Activated naive CD4-positive, alpha-beta T cell treated with anti-CD3 and anti-CD28 coated beads, Interleukin-2, amount 50 U/mL, for 24 hours (primary cell): ENCODE data around the gene ETFA.

Source experiments
- H3K27ac Mint-ChIP-seq: one replicate; pipeline ENCODE4 v1.8.0; 2021; ENCODE audit warnings: mild to moderate bottlenecking, mixed read lengths
- H3K27me3 Mint-ChIP-seq: one replicate; pipeline ENCODE4 v1.8.0; 2021; ENCODE audit warnings: mixed read lengths
- H3K36me3 Mint-ChIP-seq: one replicate; pipeline ENCODE4 v1.8.0; 2021; ENCODE audit warnings: mixed read lengths
- H3K4me1 Mint-ChIP-seq: one replicate; pipeline ENCODE4 v1.8.0; 2021; ENCODE audit warnings: mixed read lengths
- H3K4me3 Mint-ChIP-seq: one replicate; pipeline ENCODE4 v1.8.0; 2021; ENCODE audit warnings: mild to moderate bottlenecking, mixed read lengths
- H3K9me3 Mint-ChIP-seq: one replicate; pipeline ENCODE4 v1.8.0; 2021; ENCODE audit warnings: mixed read lengths

Gene ETFA

DNA sequence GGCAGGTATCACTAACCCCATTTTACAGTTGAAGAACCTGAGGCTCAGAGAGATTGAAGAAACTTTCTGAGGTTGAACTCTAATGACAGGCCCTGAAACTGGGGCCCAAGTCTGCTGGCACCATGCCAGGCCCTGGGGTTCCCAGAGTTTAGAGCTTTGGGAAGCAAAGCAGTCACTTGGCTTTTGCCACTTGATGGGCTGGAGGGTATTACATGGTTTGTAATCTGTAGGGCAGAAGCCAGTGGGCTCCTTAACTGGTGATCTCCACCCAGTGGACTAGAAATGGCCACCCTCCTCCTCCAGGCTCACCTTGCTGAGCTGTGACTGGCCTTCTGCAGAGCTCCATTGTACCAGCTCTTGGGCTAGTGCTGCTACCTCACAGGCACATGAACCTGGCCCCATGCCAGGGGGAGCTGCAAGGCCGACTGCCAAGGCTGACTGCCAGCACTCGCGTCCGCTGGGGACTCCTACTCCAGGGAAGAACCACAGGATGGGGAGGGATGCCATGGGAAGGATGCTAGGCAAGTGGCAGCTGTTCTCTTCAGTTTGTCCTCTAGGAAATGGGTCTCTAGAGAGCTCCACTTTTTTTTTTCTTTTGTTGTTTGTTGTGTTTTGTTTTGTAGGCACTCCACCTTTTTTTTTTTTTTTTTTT, 104.8 kb downstream of the ETFA start:
- no peaks in the 10 kb centered on the region for H3K4me1 Mint-ChIP-seq
- H3K27ac Mint-ChIP-seq: no peak overlapping the region

DNA sequence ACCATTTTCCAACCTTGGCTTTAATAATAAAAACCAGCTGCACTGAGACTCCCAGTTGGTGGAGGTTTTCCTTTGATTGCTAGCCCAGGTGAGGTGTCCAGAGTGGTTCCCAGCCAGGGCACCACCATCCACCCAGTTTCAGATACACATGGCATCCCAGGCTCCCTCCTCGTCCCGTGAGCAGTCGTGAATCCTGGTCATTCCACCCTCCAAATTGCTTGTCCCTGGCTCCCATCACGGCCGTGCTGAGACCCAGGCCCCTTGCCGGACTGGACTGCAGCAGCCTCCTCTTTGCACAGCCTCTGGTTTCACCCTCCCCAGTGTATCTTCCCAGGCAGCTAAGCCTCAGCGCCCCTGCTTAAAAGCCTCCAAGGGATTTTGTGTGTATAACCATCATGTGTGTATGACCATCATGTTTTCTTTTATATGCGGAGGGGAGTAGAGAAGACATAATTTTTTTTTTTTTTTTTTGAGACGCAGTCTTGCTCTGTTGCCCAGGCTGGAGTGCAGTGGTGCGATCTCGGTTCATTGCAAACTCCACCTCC, 106.3 kb downstream of the ETFA start:
- Mint-ChIP-seq H3K27me3 (no peaks in the 10 kb centered on the region), H3K9me3 (no peaks in the 10 kb centered on the region), H3K36me3 (peaks cover under 1% of the 10 kb centered on the region), H3K4me1 (no peaks in the 10 kb centered on the region), H3K4me3 (no peak overlapping the region), H3K27ac (no peak overlapping the region)

More for the DNA sequence above, 104.8 kb downstream of the ETFA start:
- H3K36me3 Mint-ChIP-seq: peaks cover 2% of the 10 kb centered on the region
- no peak overlapping the region for H3K4me3 Mint-ChIP-seq
- H3K9me3 Mint-ChIP-seq: no peaks in the 10 kb centered on the region
- H3K27me3 Mint-ChIP-seq: no peaks in the 10 kb centered on the region

DNA sequence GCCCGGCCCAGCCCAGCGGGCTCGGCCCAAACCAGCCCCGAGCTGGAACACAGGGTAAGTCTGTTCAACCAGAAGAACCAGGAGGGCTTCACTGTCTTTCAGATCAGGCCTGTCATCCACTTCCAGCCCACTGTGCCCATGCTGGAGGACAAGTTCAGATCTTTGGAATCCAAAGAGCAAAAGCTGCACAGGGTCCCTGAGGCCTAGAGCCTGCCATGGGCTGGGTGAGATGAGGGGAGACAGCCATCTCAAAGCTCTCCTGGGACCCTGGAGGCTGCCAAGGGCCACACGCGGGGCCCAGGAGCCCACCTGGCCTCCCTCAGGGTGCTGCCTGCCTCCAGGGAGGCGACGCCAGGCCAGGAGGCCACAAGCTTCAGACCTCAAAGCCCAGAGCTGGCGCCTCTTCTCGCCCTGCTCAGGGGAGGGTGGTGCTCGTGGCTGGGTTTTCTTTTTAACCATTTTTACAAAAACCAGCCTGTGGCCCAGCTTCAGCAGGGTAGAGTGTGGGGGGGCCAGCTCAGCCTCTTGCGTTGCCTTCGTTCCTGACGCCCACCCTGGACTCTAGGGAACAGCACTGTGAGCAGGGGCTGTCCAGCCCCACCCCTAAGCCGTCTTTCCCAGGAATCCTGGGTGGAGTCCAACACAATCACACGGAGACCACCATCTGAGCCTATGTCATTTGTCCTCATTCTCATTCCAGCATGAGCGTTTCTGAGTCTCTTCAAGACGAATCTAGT, 107.0 kb downstream of the ETFA start:
- Mint-ChIP-seq H3K36me3 (no peaks in the 10 kb centered on the region), H3K4me3 (no peak overlapping the region), H3K4me1 (no peaks in the 10 kb centered on the region), H3K9me3 (no peaks in the 10 kb centered on the region), H3K27ac (no peak overlapping the region), H3K27me3 (no peaks in the 10 kb centered on the region)

DNA sequence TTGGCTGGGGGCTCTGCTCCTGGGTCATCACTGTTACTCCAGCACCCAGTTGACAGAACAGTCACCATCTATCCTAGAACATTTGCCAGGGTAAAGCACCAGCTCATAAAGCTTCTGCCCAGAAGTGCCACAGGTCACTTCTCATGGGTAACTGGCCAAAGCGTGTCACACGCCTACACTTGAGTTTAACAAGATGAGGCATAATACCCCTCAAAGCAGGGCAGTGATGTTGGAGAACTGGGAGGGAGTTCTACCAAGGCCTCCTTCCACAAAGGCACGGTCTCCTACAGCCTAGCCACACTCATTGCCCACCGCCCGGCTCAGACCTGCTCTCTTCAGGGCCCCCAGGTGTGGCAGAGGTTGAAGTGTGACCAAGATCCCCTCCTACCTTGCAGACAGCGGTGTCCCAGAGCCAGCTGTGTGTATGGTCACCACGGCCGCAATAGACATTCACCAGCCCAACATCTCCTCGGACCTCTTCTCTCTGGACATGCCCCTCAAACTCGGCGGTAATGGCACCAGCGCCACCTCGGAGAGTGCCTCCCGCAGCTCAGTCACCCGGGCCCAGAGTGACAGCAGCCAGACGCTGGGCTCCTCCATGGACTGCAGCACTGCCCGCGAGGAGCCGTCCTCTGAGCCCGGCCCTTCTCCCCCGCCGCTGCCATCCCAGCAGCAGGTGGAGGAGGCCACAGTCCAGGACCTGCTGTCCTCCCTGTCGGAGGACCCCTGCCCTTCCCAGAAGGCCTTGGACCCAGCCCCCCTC, 107.7 kb downstream of the ETFA start:
- H3K4me1 Mint-ChIP-seq: no peaks in the 10 kb centered on the region
- no peaks in the 10 kb centered on the region for H3K27me3 Mint-ChIP-seq
- H3K9me3 Mint-ChIP-seq: no peaks in the 10 kb centered on the region
- no peak overlapping the region for H3K4me3 Mint-ChIP-seq
- H3K27ac Mint-ChIP-seq: no peak overlapping the region
- no peaks in the 10 kb centered on the region for H3K36me3 Mint-ChIP-seq

DNA sequence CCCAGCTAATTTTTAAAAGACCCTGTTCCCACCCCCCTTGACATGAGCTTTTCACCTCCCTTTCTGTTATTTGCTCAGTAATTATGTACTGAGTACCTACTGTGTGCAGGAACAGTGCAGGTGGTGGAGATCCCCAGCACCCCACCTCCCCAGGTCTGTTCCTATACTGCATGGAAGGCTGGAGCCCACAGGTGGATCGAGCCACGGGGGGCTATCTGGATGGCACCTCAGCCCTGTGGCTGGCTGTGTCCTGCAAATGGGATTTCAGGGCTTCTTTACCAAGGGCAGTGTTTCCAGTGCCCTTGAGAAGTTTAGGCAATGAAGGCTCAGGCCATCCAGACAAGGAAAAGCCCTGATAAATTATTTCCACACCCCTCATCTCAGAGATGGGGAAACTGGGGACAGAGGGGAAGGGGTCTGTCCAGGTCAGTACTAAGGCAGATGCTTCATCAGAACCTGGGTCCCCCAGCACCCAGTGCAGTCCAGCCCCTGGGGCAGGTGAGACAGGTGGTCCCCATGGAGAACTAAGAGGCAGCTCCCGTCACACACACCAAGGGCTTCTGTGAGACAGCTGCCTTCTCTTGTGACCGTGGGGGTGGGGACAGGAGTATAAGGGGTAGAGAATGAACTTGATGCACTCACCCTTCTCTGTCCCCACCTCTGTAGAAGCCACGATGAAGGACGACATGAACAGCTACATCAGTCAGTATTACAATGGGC, 109.6 kb downstream of the ETFA start:
- Mint-ChIP-seq H3K4me1 (no peaks in the 10 kb centered on the region), H3K36me3 (no peaks in the 10 kb centered on the region)

DNA sequence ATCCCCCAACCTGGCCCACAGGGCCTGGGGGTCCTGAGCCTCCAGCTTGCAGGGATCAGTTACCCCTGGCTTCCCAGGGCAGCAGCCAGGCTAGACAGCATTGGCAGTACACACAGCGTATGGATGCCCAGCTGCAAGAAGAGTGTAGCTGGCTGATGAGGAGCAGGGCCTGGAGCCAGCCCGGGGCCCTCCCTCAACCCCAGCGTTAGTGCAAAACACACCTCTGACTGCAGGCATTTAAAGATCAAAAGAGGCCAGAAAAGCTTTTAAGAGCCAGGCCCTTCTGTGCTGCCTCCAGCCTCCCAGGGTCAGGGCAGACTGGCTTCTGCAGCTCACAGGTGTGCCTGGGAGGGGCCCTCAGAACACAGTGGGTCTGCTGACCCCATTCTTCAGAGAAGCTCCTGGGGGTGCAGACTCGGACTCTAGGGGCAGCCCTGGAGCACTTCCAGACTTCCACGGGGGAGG, 110.6 kb downstream of the ETFA start:
- H3K4me1 Mint-ChIP-seq: no peaks in the 10 kb centered on the region
- no peak overlapping the region for H3K27ac Mint-ChIP-seq
- H3K27me3 Mint-ChIP-seq: no peaks in the 10 kb centered on the region
- H3K36me3 Mint-ChIP-seq: no peaks in the 10 kb centered on the region
- no peaks in the 10 kb centered on the region for H3K9me3 Mint-ChIP-seq
- no peak overlapping the region for H3K4me3 Mint-ChIP-seq

More for the DNA sequence above, 109.6 kb downstream of the ETFA start:
- no peak overlapping the region for H3K4me3 Mint-ChIP-seq
- no peaks in the 10 kb centered on the region for H3K27me3 Mint-ChIP-seq
- H3K9me3 Mint-ChIP-seq: no peaks in the 10 kb centered on the region
- H3K27ac Mint-ChIP-seq: no peak overlapping the region

DNA sequence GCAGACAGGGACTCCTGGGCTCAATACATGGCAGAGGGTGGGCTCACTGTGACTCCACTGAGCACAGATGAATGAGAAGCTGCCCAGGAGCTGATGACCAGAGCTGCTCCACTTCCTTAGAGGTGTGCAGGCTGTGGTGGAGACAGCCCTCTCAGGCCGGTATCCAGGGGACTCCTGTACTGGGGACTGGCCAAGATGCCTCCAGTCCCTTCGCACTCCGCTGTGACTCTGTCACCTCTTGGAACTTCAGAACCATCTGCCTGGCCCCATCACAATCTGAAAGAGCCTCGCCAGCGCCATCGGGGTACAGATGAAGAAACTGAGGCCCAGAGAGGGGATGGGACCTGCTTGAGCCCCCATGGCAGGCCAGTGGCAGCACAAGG, 111.2 kb downstream of the ETFA start:
- no peaks in the 10 kb centered on the region for H3K9me3 Mint-ChIP-seq
- H3K4me1 Mint-ChIP-seq: no peaks in the 10 kb centered on the region
- no peak overlapping the region for H3K27ac Mint-ChIP-seq
- no peak overlapping the region for H3K4me3 Mint-ChIP-seq
- no peaks in the 10 kb centered on the region for H3K27me3 Mint-ChIP-seq
- no peaks in the 10 kb centered on the region for H3K36me3 Mint-ChIP-seq

DNA sequence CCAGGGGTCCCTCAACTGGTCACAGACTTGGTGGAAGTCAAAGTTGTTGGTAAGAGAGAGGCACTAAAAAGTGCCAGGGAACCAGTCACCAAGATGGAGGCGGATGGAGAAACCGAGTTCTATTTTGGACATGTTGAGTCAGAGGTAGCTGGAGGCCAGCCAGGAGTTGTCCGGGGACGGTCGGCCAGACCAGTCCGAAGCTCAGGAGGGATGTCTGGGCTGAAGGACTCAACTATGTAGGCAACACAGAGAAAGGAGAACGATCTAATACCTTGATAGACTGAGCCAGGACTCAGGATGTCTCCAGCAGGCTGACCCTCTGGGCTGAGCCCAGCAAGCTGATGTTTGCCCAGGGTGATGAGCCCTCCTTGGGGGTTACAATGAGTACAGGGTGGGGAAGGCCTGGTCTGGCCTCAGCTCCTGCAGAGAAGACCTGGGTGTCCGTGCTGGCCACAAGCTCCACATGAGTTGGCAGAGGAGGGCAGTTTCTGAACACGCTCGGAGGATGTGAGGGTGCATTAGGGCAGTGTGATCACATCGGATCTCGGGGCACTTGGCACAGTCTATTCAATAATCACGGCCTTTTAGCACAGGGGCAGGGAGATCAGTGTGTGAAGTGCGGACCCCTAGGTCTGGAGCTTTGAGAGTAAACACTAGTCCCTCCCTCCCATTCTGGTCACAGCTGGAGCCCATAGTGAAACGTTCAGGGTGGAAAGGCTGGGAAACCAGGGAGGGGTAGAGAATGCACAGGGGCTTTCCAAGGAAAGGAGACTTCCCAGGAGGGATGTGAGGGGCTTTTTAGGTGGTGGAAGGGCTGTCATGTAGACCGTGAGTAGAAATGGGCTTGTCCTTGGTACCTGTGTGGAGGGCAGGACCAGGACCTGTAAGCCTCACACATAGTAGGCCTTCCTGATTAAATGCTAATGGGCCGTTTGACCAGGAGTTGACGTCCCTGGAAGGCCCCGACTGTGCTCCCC, 111.9 kb downstream of the ETFA start:
- H3K4me3 Mint-ChIP-seq: no peak overlapping the region
- no peaks in the 10 kb centered on the region for H3K27me3 Mint-ChIP-seq
- no peaks in the 10 kb centered on the region for H3K36me3 Mint-ChIP-seq
- no peaks in the 10 kb centered on the region for H3K9me3 Mint-ChIP-seq
- no peaks in the 10 kb centered on the region for H3K4me1 Mint-ChIP-seq
- no peak overlapping the region for H3K27ac Mint-ChIP-seq

DNA sequence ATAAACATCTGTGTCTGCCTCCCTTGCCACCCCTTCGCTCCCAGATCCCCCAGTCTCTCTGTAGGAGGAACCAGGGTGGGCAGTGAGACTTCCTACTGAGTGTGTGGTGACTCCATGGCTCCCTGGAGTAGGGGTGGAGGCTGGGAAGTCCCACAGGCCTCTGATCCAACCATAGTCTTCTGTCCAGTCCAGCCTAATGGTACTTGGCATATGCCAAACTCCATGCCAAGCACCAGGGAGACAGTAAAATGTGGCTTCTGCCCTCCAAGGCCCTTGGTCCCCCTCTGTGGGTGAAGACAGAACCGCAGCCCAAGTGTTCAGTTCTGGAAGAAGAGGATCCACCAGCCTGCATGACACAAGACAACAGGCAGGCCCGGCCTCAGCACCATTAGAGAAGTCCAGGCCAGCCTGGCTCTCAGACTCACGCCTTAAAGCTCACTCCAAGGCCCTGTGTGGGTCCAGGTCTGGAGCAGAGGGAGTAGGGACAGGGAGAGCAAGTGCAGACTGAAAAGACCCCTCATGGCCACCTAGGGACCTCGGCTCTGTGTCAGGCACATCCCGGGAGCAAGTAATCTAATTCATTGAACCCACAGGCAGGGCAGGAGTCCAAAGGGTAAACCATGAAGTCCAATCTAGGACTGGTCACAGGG, 112.7 kb downstream of the ETFA start:
- Mint-ChIP-seq H3K27me3 (no peaks in the 10 kb centered on the region), H3K36me3 (no peaks in the 10 kb centered on the region), H3K4me3 (no peak overlapping the region), H3K27ac (no peak overlapping the region), H3K9me3 (no peaks in the 10 kb centered on the region), H3K4me1 (no peaks in the 10 kb centered on the region)

DNA sequence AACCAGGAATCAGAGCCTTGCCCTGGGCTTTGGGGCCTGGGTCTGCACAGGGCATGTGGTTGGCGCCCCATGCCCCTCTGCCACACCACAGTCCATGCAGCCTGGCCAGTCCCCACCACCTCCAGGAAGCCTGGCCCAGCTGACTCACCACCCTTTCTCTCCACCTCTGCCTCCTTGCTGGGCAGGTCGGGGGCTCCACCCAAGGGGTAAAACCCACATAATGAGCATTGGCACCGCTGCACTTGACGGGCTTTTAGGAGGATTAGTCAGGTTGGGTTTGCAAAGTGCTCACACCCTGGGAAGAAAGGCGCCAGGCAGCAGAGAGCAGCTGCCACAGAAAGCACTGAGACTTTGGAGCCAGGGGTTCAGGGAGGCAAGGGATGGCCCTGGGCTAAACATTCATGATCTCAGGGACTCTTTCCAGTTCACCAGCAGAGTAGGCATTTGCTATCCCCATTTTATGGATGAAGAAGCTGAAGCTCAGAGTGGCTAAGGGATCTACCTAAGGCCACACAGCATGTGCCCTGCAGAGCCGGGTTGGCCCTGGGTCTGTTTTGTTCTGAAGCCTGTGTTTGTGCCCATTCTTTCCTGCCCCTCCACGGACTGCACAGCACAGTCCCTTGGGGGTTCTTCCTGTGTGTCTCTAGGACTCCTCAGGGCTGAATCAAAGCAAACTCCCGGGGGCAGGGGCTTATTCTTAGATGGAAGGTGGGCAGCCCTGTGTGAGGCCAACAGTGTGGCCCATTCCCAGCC, 113.4 kb downstream of the ETFA start:
- Mint-ChIP-seq H3K27me3 (no peaks in the 10 kb centered on the region), H3K9me3 (no peaks in the 10 kb centered on the region), H3K4me3 (no peak overlapping the region)

DNA sequence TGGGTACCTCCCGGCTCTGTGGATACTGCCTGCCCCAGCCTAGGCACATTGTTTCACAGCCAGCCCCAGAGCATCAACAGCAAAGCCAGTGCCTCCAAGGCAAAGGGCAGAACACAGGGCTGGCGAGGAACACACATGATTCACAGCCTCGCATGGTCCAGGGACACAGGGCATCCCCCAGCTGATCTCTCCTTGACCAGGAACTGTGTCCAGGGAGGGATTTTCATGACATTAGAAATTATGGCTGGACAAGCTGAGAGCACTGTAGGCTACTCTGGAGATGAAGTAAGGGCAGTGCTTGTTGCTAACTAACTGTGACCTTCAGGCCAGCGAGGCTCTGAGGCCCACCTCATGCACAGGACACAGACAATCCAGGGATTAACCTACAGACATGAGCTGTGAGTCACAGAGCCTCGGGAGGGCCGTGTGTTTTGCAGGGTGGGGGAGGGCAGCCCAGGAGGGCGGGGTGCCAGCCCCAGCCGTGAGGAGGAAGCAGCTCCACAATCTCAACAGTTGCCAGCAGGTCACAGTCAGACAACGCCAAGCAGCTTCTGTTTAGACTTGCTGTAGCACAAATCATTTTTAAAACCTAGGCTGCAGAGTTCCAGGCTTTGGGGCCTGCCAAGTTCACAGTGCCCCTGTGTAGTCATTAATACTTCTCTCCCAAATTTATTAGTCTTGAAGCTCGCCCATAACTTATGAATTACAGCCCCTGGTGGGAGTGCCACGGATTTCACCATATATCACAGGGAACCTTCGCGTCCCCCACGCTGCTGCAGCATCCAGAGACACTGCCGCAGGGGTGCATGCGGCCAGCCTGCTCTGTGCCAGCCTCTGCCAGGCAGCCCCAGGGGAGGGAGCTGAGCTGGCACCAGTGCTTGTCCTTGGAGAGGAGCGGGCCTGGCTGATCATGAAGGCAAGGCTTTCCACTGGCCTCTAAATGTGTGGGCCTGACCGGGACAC, 114.7 kb downstream of the ETFA start:
- no peaks in the 10 kb centered on the region for H3K9me3 Mint-ChIP-seq
- H3K27ac Mint-ChIP-seq: no peak overlapping the region
- H3K36me3 Mint-ChIP-seq: no peaks in the 10 kb centered on the region
- no peaks in the 10 kb centered on the region for H3K27me3 Mint-ChIP-seq
- no peaks in the 10 kb centered on the region for H3K4me1 Mint-ChIP-seq
- H3K4me3 Mint-ChIP-seq: no peak overlapping the region

More for the DNA sequence above, 113.4 kb downstream of the ETFA start:
- H3K36me3 Mint-ChIP-seq: no peaks in the 10 kb centered on the region
- no peak overlapping the region for H3K27ac Mint-ChIP-seq
- no peaks in the 10 kb centered on the region for H3K4me1 Mint-ChIP-seq

DNA sequence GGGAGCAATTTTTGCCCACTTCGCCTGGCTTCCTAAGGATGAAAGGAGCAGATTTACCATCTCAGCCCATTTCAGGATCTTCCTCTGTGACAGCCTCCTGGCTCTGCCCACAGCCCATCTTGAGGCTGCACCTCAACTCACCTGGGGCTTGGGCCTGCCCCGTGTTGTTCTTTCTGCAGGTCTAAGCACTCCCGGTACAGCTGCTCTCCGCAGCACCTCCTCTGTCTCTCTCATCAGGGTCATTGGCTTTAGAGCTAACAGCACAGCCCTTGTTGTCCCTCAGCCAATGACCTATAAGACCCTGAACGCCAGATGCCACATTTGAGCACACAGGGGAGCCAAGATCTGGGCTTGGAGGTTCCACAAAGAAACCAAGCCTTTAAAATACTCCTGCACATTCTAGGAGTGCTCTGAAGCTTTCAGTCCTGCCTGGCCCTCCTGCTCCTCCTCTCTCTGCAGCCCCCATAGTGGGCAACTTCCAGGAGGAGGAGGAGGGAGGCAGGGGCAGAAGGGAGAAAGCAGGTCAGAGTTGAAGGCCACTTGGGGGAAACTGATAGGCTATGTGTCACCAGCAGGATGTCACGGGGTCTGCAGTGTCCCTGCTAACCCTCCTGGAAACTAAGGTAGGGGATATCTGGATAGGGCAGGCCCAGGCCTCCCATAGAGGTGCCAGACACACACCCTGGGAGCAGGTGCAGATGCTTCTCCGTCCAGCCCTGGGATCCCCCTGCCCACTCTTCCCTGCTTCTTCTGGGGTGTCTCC, 115.6 kb downstream of the ETFA start:
- H3K27ac Mint-ChIP-seq: no peak overlapping the region
- H3K9me3 Mint-ChIP-seq: no peaks in the 10 kb centered on the region
- peaks cover 5% of the 10 kb centered on the region for H3K4me1 Mint-ChIP-seq
- no peak overlapping the region for H3K4me3 Mint-ChIP-seq
- peaks cover 4% of the 10 kb centered on the region for H3K27me3 Mint-ChIP-seq
- H3K36me3 Mint-ChIP-seq: no peaks in the 10 kb centered on the region
